Islet of Langerhans (tissue), 1 donor: Measurements from ENCODE around the gene GPR160.
"Not testable (repeated sequence)": the region's sequence is repeated elsewhere in the genome, so short reads cannot be mapped to it uniquely, and the experiment has no call there.

ENCODE experiments used
- FAIRE-seq: peaks from one replicate; lab custom pipeline; 2011; peaks lifted over from hg19 to GRCh38; lab: Jason Lieb, UNC

GPR160 gene

GRCh38 chr3:170037463-170038433 lies at the start of gene GPR160:
GPR160 (plus strand) TSS chr3:170037995; CDS start chr3:170083973, 45,978 bp downstream.
- no peak for FAIRE-seq

- FAIRE-seq: no peak
These were observed 47.4 kb upstream of the GPR160 start for GRCh38 chr3:169990431-169990830.

- no peak for FAIRE-seq
These were observed 45.6 kb upstream of the GPR160 start for GRCh38 chr3:169992156-169992555.

- no peak for FAIRE-seq
These were observed 45.0 kb upstream of the GPR160 start for GRCh38 chr3:169992781-169993180.

GRCh38 chr3:169993761-169994160 lies 44.0 kb upstream of the GPR160 start:
- no peak for FAIRE-seq

- no peak for FAIRE-seq
These were observed 41.7 kb upstream of the GPR160 start for GRCh38 chr3:169996063-169996462.

GRCh38 chr3:169998668-169999131 lies 39.1 kb upstream of the GPR160 start:
- FAIRE-seq: no peak

- no peak for FAIRE-seq
These were observed 38.4 kb upstream of the GPR160 start for GRCh38 chr3:169999433-169999832.

GRCh38 chr3:170000051-170000450 lies 37.7 kb upstream of the GPR160 start:
- no peak for FAIRE-seq

- FAIRE-seq: no peak
These were observed 35.6 kb upstream of the GPR160 start for GRCh38 chr3:170002231-170002630.

- FAIRE-seq: no peak
These were observed 34.9 kb upstream of the GPR160 start for GRCh38 chr3:170002879-170003278.

- no peak for FAIRE-seq
These were observed 33.9 kb upstream of the GPR160 start for GRCh38 chr3:170003881-170004356.

- no peak for FAIRE-seq
These were observed 30.6 kb upstream of the GPR160 start for GRCh38 chr3:170007031-170007663.

GRCh38 chr3:170010498-170010897 lies 27.3 kb upstream of the GPR160 start:
- no peak for FAIRE-seq

- FAIRE-seq: no peak
These were observed 25.0 kb upstream of the GPR160 start for GRCh38 chr3:170012683-170013400.

GRCh38 chr3:170016057-170016456 lies 21.7 kb upstream of the GPR160 start:
- no peak for FAIRE-seq

- FAIRE-seq: not testable (repeated sequence)
These were observed 18.5 kb upstream of the GPR160 start for GRCh38 chr3:170019306-170019705.

- FAIRE-seq: no peak
These were observed 16.7 kb upstream of the GPR160 start for GRCh38 chr3:170021083-170021482.

GRCh38 chr3:170022336-170022735 lies 15.5 kb upstream of the GPR160 start:
- FAIRE-seq: no peak

GRCh38 chr3:170023165-170023564 lies 14.6 kb upstream of the GPR160 start:
- FAIRE-seq: no peak

- no peak for FAIRE-seq
These were observed 13.2 kb upstream of the GPR160 start for GRCh38 chr3:170024581-170024980.
